ENCODE measurements around the gene PCDHGB4.

PCDHGB4 gene

DNA sequence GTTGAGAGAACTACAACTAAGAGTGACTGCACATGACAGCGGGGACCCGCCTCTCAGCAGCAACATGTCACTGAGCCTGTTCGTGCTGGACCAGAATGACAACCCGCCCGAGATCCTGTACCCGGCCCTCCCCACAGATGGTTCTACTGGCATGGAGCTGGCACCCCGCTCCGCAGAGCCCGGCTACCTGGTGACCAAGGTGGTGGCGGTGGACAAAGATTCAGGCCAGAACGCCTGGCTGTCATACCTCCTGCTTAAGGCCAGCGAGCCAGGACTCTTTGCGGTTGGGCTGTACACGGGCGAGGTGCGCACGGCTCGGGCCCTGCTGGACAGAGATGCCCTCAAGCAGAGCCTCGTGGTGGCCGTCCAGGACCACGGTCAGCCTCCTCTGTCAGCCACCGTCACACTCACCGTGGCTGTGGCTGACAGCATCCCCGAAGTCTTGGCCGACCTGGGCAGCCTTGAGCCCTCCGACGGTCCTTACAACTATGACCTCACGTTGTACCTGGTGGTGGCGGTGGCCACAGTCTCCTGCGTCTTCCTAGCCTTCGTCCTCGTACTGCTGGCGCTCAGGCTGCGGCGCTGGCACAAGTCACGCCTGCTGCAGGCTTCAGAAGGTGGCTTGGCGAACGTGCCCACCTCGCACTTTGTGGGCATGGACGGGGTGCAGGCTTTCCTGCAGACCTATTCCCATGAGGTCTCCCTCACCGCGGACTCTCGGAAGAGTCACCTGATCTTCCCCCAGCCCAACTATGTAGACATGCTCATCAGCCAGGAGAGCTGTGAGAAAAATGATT is 2.8 kb upstream of the PCDHGB4 start:
- peak overlapping the region in 1 of 2 donors; percentile 57 for H3K4me3 ChIP-seq (ENCODE audit: low read length in 2 of 2)
- no peak overlapping the region for H4K91ac ChIP-seq (ENCODE audit: low read depth, low read length, poor library complexity)
- no peaks in the 10 kb centered on the region for H3K27me3 ChIP-seq (ENCODE audit: control insufficient read depth in 3 of 3, insufficient read depth in 3 of 3, low read depth in 1 of 3, low read length in 3 of 3)
- H3K14ac ChIP-seq (ENCODE audit: low read length) = no peak overlapping the region
- no peak overlapping the region for H2BK15ac ChIP-seq (ENCODE audit: low read length)
- no peak overlapping the region for H2BK12ac ChIP-seq (ENCODE audit: low read length)
- H3K4ac ChIP-seq (ENCODE audit: low read length) = no peak overlapping the region
- H2AK5ac ChIP-seq (ENCODE audit: low read depth, low read length) = peak overlapping the region; percentile 34
- no peak overlapping the region for H3K27ac ChIP-seq (replicated peaks; ENCODE audit: low read length)
- no peak overlapping the region for H3K9ac ChIP-seq (ENCODE audit: low read depth, low read length, poor library complexity)
- H2BK120ac ChIP-seq (ENCODE audit: low read depth, low read length) = no peak overlapping the region
- peaks cover 3% of the 10 kb centered on the region for H3K79me1 ChIP-seq (ENCODE audit: low read depth, low read length)
- no CpG with 5 or more reads among the region's 43 CpGs for WGBS, 2 donors (ENCODE audit: extremely low coverage in 2 of 2, insufficient read length in 2 of 2, insufficient replicate concordance in 1 of 2)
- no peak overlapping the region for H3K4me2 ChIP-seq (ENCODE audit: insufficient read depth, low read length, poor library complexity, severe bottlenecking)
- no peak overlapping the region for H3K18ac ChIP-seq (ENCODE audit: low read length)
- no peak overlapping the region for H2AFZ ChIP-seq (ENCODE audit: low read length)
- H3K23ac ChIP-seq (ENCODE audit: low read depth, low read length, poor library complexity) = no peak overlapping the region
- H2BK5ac ChIP-seq (ENCODE audit: low read length) = no peak overlapping the region
- no peaks in the 10 kb centered on the region for H3K4me1 ChIP-seq (ENCODE audit: control insufficient read depth in 2 of 2, insufficient read depth in 1 of 2, low read depth in 1 of 2, low read length in 2 of 2)
- H3K9me3 ChIP-seq (replicated peaks in 1 of 2; ENCODE audit: control insufficient read depth in 2 of 2, insufficient read depth in 1 of 2, low read depth in 1 of 2, low read length in 2 of 2) = peaks cover 32 to 43% of the 10 kb centered on the region in 2 donors
- no peaks in the 10 kb centered on the region for H3K36me3 ChIP-seq (replicated peaks in 1 of 2; ENCODE audit: control insufficient read depth in 2 of 2, insufficient read depth in 2 of 2, low read length in 2 of 2)
- peak overlapping the region; percentile 74 for H4K8ac ChIP-seq (ENCODE audit: low read depth, low read length)
- DNase-seq (ENCODE audit: low spot score) = no peak

- no peak overlapping the region for H3K4ac ChIP-seq (ENCODE audit: low read length)
- no peak overlapping the region for H3K18ac ChIP-seq (ENCODE audit: low read length)
- H3K27ac ChIP-seq (replicated peaks; ENCODE audit: low read length) = no peak overlapping the region
- H2BK12ac ChIP-seq (ENCODE audit: low read length) = no peak overlapping the region
- peaks cover 39 to 64% of the 10 kb centered on the region in 2 donors for H3K9me3 ChIP-seq (replicated peaks in 1 of 2; ENCODE audit: control insufficient read depth in 2 of 2, insufficient read depth in 1 of 2, low read depth in 1 of 2, low read length in 2 of 2)
- H2BK15ac ChIP-seq (ENCODE audit: low read length) = no peak overlapping the region
- H3K23ac ChIP-seq (ENCODE audit: low read depth, low read length, poor library complexity) = no peak overlapping the region
- no peaks in the 10 kb centered on the region for H3K4me1 ChIP-seq (ENCODE audit: control insufficient read depth in 2 of 2, insufficient read depth in 1 of 2, low read depth in 1 of 2, low read length in 2 of 2)
- no peak for DNase-seq (ENCODE audit: low spot score)
- no peak overlapping the region for H3K14ac ChIP-seq (ENCODE audit: low read length)
- no peak overlapping the region for H2AFZ ChIP-seq (ENCODE audit: low read length)
- WGBS, 2 donors (ENCODE audit: extremely low coverage in 2 of 2, insufficient read length in 2 of 2, insufficient replicate concordance in 1 of 2) = no CpG with 5 or more reads among the region's 10 CpGs
- H2AK5ac ChIP-seq (ENCODE audit: low read depth, low read length) = no peak overlapping the region
- no peak overlapping the region for H3K4me2 ChIP-seq (ENCODE audit: insufficient read depth, low read length, poor library complexity, severe bottlenecking)
- no peak overlapping the region for H4K91ac ChIP-seq (ENCODE audit: low read depth, low read length, poor library complexity)
- peaks cover 4% of the 10 kb centered on the region for H3K79me1 ChIP-seq (ENCODE audit: low read depth, low read length)
- H3K9ac ChIP-seq (ENCODE audit: low read depth, low read length, poor library complexity) = no peak overlapping the region
- H2BK5ac ChIP-seq (ENCODE audit: low read length) = no peak overlapping the region
- H3K4me3 ChIP-seq (ENCODE audit: low read length in 2 of 2) = no peak overlapping the region
- H4K8ac ChIP-seq (ENCODE audit: low read depth, low read length) = no peak overlapping the region
- no peak overlapping the region for H2BK120ac ChIP-seq (ENCODE audit: low read depth, low read length)
- no peaks in the 10 kb centered on the region for H3K27me3 ChIP-seq (ENCODE audit: control insufficient read depth in 3 of 3, insufficient read depth in 3 of 3, low read depth in 1 of 3, low read length in 3 of 3)
- peaks cover 11 to 20% of the 10 kb centered on the region in 2 donors for H3K36me3 ChIP-seq (replicated peaks in 1 of 2; ENCODE audit: control insufficient read depth in 2 of 2, insufficient read depth in 2 of 2, low read length in 2 of 2)
These were observed 1.2 kb downstream of the PCDHGB4 start for GRCh38 chr5:141388661-141389060.

- Histone ChIP-seq H4K8ac (ENCODE audit: low read depth, low read length) (no peak overlapping the region), H2BK15ac (ENCODE audit: low read length) (no peak overlapping the region), H3K18ac (ENCODE audit: low read length) (peak overlapping the region; percentile 30), H3K14ac (ENCODE audit: low read length) (no peak overlapping the region), H3K4me1 (ENCODE audit: control insufficient read depth in 2 of 2, insufficient read depth in 1 of 2, low read depth in 1 of 2, low read length in 2 of 2) (no peaks in the 10 kb centered on the region), H2BK120ac (ENCODE audit: low read depth, low read length) (no peak overlapping the region), H2BK5ac (ENCODE audit: low read length) (no peak overlapping the region), H3K4me2 (ENCODE audit: insufficient read depth, low read length, poor library complexity, severe bottlenecking) (no peak overlapping the region), H3K27me3 (ENCODE audit: control insufficient read depth in 3 of 3, insufficient read depth in 3 of 3, low read depth in 1 of 3, low read length in 3 of 3) (no peaks in the 10 kb centered on the region), H3K36me3 (replicated peaks in 1 of 2; ENCODE audit: control insufficient read depth in 2 of 2, insufficient read depth in 2 of 2, low read length in 2 of 2) (peaks cover 14 to 26% of the 10 kb centered on the region in 2 donors), H2AK5ac (ENCODE audit: low read depth, low read length) (no peak overlapping the region), H3K9ac (ENCODE audit: low read depth, low read length, poor library complexity) (peak overlapping the region; percentile 51), H2AFZ (ENCODE audit: low read length) (no peak overlapping the region), H3K4ac (ENCODE audit: low read length) (no peak overlapping the region), H3K27ac (replicated peaks; ENCODE audit: low read length) (no peak overlapping the region), H3K4me3 (ENCODE audit: low read length in 2 of 2) (peak overlapping the region in 1 of 2 donors; percentile 24), H4K91ac (ENCODE audit: low read depth, low read length, poor library complexity) (no peak overlapping the region), H3K23ac (ENCODE audit: low read depth, low read length, poor library complexity) (peak overlapping the region; percentile 16), H3K79me1 (ENCODE audit: low read depth, low read length) (peaks cover 4% of the 10 kb centered on the region), H2BK12ac (ENCODE audit: low read length) (no peak overlapping the region), H3K9me3 (replicated peaks in 1 of 2; ENCODE audit: control insufficient read depth in 2 of 2, insufficient read depth in 1 of 2, low read depth in 1 of 2, low read length in 2 of 2) (peaks cover 40 to 70% of the 10 kb centered on the region in 2 donors)
- WGBS, 2 donors (ENCODE audit: extremely low coverage in 2 of 2, insufficient read length in 2 of 2, insufficient replicate concordance in 1 of 2) = no CpG with 5 or more reads among the region's 77 CpGs
- DNase-seq (ENCODE audit: low spot score) = no peak
These were observed 1.9 kb downstream of the PCDHGB4 start for GRCh38 chr5:141389153-141390042.

All from neuronal stem cell (in vitro differentiated cells).